Measurements from ENCODE around the gene ATOX1.

- TF ChIP-seq, protein P1, sequence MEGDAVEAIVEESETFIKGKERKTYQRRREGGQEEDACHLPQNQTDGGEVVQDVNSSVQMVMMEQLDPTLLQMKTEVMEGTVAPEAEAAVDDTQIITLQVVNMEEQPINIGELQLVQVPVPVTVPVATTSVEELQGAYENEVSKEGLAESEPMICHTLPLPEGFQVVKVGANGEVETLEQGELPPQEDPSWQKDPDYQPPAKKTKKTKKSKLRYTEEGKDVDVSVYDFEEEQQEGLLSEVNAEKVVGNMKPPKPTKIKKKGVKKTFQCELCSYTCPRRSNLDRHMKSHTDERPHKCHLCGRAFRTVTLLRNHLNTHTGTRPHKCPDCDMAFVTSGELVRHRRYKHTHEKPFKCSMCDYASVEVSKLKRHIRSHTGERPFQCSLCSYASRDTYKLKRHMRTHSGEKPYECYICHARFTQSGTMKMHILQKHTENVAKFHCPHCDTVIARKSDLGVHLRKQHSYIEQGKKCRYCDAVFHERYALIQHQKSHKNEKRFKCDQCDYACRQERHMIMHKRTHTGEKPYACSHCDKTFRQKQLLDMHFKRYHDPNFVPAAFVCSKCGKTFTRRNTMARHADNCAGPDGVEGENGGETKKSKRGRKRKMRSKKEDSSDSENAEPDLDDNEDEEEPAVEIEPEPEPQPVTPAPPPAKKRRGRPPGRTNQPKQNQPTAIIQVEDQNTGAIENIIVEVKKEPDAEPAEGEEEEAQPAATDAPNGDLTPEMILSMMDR (IDR thresholded peaks at IDR 0.05; ENCODE audit: control extremely low read depth in 1 of 3, insufficient read depth in 1 of 3, low read depth in 1 of 3, low read length in 3 of 3) = no peak
- TF ChIP-seq BCL11A (IDR thresholded peaks at IDR 0.05; ENCODE audit: low read depth in 2 of 2, low read length in 2 of 2) (no peak), RFX5 (IDR thresholded peaks at IDR 0.05; ENCODE audit: borderline replicate concordance, low read depth, low read length) (no peak), KDM5A (IDR thresholded peaks at IDR 0.05; ENCODE audit: low read length) (no peak), POLR2AphosphoS5 (IDR thresholded peaks at IDR 0.05; ENCODE audit: low read depth, low read length) (no peak), RNF2 (IDR thresholded peaks at IDR 0.05; ENCODE audit: borderline replicate concordance, low read depth, low read length, missing control alignments, poor library complexity, severe bottlenecking) (no peak)
Observed at GRCh38 chr5:151798674-151799073, 40.2 kb upstream of the ATOX1 start.

Measured in H1 (cell line).